ENCODE measurements around the gene ARVCF. TPM values are rescaled to one million over a fixed set of nuclear protein-coding genes. Genes with fewer than 3 reads are reported as not detected.

The ARVCF gene
- total and polyA plus RNA-seq, 9 of the 15 experiments (the other 6 are each of a cell fraction or from before 2014, with no cell fraction given) = 0.03 to 97.4 (median 15.6) TPM

DNA sequence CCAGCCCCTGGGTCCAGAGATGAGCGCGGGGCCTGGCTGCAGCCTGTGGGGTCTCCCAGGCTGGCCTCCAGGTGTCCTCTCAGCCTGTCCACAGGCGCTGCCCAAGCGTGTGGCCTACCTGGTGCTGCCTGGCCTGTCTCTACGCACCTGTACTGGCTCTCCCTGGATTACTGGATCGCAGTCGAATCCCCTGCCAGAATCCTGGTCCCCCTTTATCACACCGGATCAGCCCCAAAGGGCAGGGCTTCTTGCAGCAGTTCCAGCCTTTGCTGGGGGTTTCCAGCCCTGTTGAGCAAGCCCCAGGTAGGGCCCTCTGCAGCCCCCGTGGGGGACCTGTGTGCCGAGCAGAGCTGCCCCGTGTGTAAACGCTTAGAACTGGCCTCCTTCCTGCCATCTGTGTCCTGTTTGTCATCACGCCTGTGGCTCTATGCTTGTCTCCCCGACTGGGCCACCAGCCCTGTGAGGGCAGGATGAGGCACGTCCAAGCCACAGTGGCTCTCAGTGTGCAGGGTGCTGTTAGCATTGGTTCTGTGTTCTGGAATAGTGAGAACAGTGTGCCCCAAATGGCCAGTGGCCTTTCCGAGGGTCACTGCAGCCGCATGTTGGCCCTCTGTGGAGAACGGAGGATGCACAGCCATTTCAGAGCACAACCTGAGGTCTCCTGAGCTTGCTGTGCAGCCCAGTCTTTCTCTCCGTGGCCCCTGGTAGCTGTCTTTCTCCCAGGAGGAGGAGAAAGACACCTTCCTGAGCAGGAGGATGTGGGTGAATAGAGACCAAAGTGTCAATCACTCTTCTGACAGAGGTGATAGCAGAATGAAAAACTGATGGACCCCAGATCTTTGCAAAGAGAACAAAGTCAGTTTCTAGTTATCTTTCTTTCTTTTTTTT lies 61.1 kb downstream of the ARVCF start:
- no peak for FAIRE-seq
- H3K9me3 ChIP-seq (replicated peaks; ENCODE audit: control insufficient read depth, insufficient read depth, low read depth, low read length) = no peaks in the 10 kb centered on the region
- no peak overlapping the region for H3K4me2 ChIP-seq (ENCODE audit: insufficient read depth, low read length)
- ChIA-PET CTCF (ENCODE audit: low intra/inter-chr PET ratio) (interaction anchor here (0.6 kb wide), 1 partner anchor 80 kb away, joined by 5 read pairs; no protein-coding TSS in a partner anchor), POLR2A (interaction anchor here (0.6 to 2.0 kb wide), 11 partner anchors 8 to 1618 kb away, joined by 3 to 11 read pairs (median 4); partner anchors contain the start of gene UFD1)
- H3K9ac ChIP-seq (ENCODE audit: insufficient read depth in 1 of 2, low read depth in 2 of 2, low read length in 2 of 2) = peak overlapping the region in 1 of 2 experiments; percentile 68; a peak in 2 of 4 replicates
- peaks cover 28% of the 10 kb centered on the region for H4K20me1 ChIP-seq (replicated peaks; ENCODE audit: control insufficient read depth, insufficient read depth, low read length)
- no peak overlapping the region for H3K27ac ChIP-seq (ENCODE audit: extremely low read depth, low read depth, low read length)
- no peaks in the 10 kb centered on the region for H3K27me3 ChIP-seq (ENCODE audit: control insufficient read depth in 2 of 2, insufficient read depth in 2 of 2, low read length in 2 of 2)
- H3K36me3 ChIP-seq (ENCODE audit: control insufficient read depth, insufficient read depth, low read length) = peaks cover 20% of the 10 kb centered on the region; the same call in 2 of the 3 replicates
- H2AFZ ChIP-seq (ENCODE audit: low read depth, low read length) = no peak overlapping the region
- in situ Hi-C loops (cut with MboI) (no loop called here), intact Hi-C loops (cut with micrococcal nuclease) (no loop called here)
- H3K4me3 ChIP-seq = no peak overlapping the region
- H3K4me1 ChIP-seq (replicated peaks in 1 of 2; ENCODE audit: control insufficient read depth in 2 of 2, insufficient read depth in 2 of 2, low read length in 2 of 2) = peaks cover 18 to 56% of the 10 kb centered on the region in 2 experiments
- peaks cover 9% of the 10 kb centered on the region for H3K9me1 ChIP-seq (ENCODE audit: control insufficient read depth, insufficient read depth, low read length)
- DNase-seq (ENCODE audit: extremely low read depth in 1 of 4, low spot score in 3 of 4) = no peak
- WGBS (ENCODE audit: insufficient coverage, low coverage, missing lambda C conversion rate) = 75% methylated on average over 19 of the region's 19 CpGs
- no TSS peak for BruUV-seq (replicated peaks)
- ATAC-seq = no peak
- peaks cover 17% of the 10 kb centered on the region; the same call in 2 of the 3 replicates for H3K79me2 ChIP-seq (ENCODE audit: control insufficient read depth, insufficient read depth, low read length)
- TF ChIP-seq, protein P1, sequence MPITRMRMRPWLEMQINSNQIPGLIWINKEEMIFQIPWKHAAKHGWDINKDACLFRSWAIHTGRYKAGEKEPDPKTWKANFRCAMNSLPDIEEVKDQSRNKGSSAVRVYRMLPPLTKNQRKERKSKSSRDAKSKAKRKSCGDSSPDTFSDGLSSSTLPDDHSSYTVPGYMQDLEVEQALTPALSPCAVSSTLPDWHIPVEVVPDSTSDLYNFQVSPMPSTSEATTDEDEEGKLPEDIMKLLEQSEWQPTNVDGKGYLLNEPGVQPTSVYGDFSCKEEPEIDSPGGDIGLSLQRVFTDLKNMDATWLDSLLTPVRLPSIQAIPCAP (CRISPR knock-in tag; IDR thresholded peaks at IDR 0.05; ENCODE audit: borderline replicate concordance) = no peak
- TF ChIP-seq KAT8 (IDR thresholded peaks at IDR 0.05; ENCODE audit: low read depth) (no peak), TBP (optimal IDR thresholded peaks at IDR 0.05; ENCODE audit: low read depth, low read length) (peak; percentile 26), KLF16 (IDR thresholded peaks at IDR 0.05) (no peak), MYC (IDR thresholded peaks at IDR 0.05; ENCODE audit: low read depth, low read length) (no peak), MYC (CRISPR knock-in tag; IDR thresholded peaks at IDR 0.05; ENCODE audit: borderline replicate concordance, low read depth) (0 out of 2 replicates have a peak, but pooled peaks have one; percentile 55), ZNF586 (CRISPR knock-in tag; conservative IDR thresholded peaks at IDR 0.05) (no peak), JUNB (CRISPR knock-in tag; conservative IDR thresholded peaks at IDR 0.05) (no peak), ZNF444 (CRISPR knock-in tag; IDR thresholded peaks at IDR 0.05) (no peak), HNRNPUL1 (IDR thresholded peaks at IDR 0.05; ENCODE audit: low read length) (0 out of 2 replicates have a peak, but pooled peaks have one; percentile 63), CHCHD3 (CRISPR knock-in tag; IDR thresholded peaks at IDR 0.05) (no peak), PHB2 (IDR thresholded peaks at IDR 0.05; ENCODE audit: low read depth) (no peak)
- TF ChIP-seq, protein P2, sequence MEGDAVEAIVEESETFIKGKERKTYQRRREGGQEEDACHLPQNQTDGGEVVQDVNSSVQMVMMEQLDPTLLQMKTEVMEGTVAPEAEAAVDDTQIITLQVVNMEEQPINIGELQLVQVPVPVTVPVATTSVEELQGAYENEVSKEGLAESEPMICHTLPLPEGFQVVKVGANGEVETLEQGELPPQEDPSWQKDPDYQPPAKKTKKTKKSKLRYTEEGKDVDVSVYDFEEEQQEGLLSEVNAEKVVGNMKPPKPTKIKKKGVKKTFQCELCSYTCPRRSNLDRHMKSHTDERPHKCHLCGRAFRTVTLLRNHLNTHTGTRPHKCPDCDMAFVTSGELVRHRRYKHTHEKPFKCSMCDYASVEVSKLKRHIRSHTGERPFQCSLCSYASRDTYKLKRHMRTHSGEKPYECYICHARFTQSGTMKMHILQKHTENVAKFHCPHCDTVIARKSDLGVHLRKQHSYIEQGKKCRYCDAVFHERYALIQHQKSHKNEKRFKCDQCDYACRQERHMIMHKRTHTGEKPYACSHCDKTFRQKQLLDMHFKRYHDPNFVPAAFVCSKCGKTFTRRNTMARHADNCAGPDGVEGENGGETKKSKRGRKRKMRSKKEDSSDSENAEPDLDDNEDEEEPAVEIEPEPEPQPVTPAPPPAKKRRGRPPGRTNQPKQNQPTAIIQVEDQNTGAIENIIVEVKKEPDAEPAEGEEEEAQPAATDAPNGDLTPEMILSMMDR (IDR thresholded peaks at IDR 0.05 in 2 of 3, conservative IDR thresholded peaks at IDR 0.05 in 1 of 3; ENCODE audit: insufficient read depth in 2 of 3, low read depth in 1 of 3, low read length in 3 of 3) = 0 out of 6 replicates have a peak, but pooled peaks of 1 of the 3 experiments have one; percentile 0
- TF ChIP-seq, protein P3, sequence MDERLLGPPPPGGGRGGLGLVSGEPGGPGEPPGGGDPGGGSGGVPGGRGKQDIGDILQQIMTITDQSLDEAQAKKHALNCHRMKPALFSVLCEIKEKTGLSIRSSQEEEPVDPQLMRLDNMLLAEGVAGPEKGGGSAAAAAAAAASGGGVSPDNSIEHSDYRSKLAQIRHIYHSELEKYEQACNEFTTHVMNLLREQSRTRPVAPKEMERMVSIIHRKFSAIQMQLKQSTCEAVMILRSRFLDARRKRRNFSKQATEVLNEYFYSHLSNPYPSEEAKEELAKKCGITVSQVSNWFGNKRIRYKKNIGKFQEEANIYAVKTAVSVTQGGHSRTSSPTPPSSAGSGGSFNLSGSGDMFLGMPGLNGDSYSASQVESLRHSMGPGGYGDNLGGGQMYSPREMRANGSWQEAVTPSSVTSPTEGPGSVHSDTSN (CRISPR knock-in tag; IDR thresholded peaks at IDR 0.05; ENCODE audit: low read depth) = no peak
- TF ChIP-seq, protein P3 (tag; conservative IDR thresholded peaks at IDR 0.05; ENCODE audit: low read depth) = no peak

All from K562 (cell line).